NAMALWA (cell line): ENCODE results near the gene CSF3R.
A peak's percentile ranks its signal among the peaks of the same experiment; 100 is the strongest.
"Not testable (repeated sequence)": the region's sequence is repeated elsewhere in the genome, so short reads cannot be mapped to it uniquely, and the experiment has no call there.

ENCODE experiments used
- DNase-seq: peaks from one replicate; pipeline ENCODE4 v3.0.0-alpha.2; 2015; ENCODE audit warnings: low spot score

The CSF3R gene

DNA sequence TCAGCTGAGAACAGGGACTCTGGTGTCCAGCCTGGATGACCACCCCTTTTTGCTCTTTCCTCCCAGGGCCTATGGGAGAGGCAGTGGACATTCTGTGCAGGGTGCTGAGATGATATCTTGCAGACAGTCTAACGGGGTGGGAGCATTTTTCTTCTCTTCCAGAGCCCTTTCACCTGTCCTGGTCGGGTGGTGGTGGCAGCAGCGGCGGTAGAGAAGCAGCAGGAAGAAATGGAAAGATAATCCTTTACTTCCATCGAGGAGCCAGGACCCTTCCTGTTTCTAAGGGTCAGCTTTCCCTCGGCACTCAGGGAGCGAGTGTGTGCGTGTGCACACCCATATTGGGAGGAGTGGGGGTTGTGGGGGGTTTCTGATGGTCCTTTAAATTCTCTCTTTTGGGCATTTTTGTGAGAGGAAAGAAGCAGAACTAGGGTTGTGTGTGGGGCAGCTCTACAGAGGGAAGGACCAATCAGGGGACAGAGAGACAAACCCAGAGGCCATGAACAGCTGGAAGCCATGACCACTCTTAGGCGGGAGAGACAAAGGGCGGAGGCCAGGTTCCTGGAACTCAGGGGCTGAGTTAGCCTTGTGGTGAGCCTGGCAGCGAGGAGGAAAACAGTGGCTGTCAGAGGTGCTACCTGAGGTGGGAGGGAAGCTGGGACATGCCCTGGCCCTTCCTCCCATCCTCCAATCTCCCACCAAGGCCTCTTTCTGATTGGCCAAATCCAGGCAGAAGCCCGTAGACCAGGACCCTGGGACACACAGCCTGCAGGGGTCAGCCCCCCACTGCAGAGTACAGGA lies 31.2 kb upstream of the CSF3R start:
- no peak for DNase-seq

- no peak for DNase-seq
Observed at GRCh38 chr1:36512842-36513241, 30.1 kb upstream of the CSF3R start.

GRCh38 chr1:36511804-36512798 lies 29.4 kb upstream of the CSF3R start:
- DNase-seq, result no peak

GRCh38 chr1:36511220-36511619 lies 28.5 kb upstream of the CSF3R start:
- DNase-seq, result not testable (repeated sequence)

GRCh38 chr1:36510418-36510817 lies 27.7 kb upstream of the CSF3R start:
- no peak for DNase-seq

- DNase-seq, result no peak
Observed at GRCh38 chr1:36508257-36508656, 25.5 kb upstream of the CSF3R start.

DNA sequence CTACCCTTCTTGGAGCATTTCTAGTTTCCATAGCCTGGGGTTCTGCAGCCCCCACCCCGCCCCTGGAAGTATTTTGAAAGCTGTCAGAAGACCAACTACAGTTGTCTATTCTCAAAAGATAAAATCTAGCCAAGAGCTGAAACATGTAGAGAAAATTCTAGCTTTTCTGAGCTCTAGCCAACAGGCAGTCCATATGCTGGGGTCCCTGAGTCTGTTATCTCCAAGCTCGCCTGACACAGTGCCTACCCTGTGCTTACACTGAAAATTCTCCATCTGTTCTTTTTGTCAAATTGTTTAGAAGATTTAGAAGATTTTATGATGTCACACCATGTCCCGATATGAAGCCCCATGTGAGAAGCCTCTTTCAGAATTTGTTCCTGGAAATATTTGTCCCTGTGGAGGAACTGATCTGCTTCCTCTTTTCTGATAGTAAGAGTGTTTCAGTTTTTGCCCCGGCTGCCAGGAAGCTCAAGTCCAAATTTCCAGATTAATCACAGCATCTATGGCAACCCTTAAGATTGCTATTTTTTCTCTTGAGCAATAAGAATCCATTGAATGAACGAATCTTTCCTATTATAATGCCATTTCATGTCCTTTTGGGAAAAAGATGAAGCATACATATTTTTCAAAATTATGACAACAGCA lies 23.7 kb upstream of the CSF3R start:
- no peak for DNase-seq

GRCh38 chr1:36503733-36504132 lies 21.0 kb upstream of the CSF3R start:
- no peak for DNase-seq

- no peak for DNase-seq
Observed at GRCh38 chr1:36503159-36503558, 20.4 kb upstream of the CSF3R start.

DNA sequence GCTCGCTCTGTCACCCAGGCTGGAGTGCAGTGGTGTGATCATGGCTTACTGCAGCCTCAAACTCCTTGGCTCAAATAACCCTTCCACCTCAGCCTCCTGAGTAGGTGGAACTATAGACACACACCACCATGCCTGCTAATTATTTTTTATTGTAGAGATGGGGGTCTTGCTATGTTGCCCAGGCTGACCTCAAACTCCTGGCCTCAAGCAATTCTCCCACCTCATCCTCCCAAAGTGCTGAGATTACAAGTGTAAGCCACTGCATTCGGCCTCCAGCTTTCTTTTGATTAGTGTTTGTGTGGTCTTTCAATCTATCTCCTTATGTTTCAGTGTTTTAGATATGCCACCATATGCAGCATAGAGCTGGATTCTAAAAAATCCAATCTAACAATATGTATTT lies 19.9 kb upstream of the CSF3R start:
- DNase-seq, result no peak

- not testable (repeated sequence) for DNase-seq
Observed at GRCh38 chr1:36501911-36502310, 19.2 kb upstream of the CSF3R start.

DNA sequence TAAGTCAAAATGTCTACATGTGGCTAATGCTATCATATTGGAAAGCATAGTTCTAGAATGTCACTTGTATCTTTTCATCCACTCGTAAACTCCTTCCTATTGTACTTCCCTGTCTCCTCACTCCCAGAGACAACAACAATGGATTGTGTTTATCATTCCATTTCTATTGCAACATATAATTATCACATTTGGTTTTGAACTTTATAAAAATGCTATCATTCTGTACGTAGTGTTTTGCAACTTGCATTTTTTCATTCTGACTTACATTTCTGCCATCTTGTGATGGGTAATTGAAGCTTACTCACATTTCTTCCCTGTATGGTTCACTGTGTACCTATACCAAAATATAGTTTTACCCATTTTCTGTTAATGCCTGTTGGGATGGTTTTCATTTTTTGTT lies 14.5 kb upstream of the CSF3R start:
- no peak for DNase-seq

DNA sequence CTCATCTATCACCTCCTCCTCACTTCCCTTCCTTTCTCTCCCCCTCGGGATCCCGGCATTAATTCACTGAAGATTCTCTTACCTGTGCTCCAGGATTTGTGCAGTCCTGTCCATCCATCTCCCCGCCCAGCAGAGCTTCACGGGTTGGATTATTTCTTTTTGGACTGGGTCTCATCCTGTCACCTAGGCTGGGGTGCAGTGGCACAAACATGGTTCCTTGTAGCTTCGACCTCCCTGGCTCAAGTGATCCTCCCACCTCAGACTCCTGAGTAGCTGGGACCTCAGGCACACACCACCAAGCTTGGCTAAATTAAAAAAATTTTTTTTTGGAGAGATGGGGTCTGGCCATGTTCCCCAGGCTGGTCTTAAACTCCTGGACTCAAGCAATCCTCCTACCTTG lies 12.3 kb upstream of the CSF3R start:
- DNase-seq, result no peak

GRCh38 chr1:36493524-36493923 lies 10.8 kb upstream of the CSF3R start:
- no peak for DNase-seq

GRCh38 chr1:36492491-36492890 lies 9.8 kb upstream of the CSF3R start:
- no peak for DNase-seq

DNA sequence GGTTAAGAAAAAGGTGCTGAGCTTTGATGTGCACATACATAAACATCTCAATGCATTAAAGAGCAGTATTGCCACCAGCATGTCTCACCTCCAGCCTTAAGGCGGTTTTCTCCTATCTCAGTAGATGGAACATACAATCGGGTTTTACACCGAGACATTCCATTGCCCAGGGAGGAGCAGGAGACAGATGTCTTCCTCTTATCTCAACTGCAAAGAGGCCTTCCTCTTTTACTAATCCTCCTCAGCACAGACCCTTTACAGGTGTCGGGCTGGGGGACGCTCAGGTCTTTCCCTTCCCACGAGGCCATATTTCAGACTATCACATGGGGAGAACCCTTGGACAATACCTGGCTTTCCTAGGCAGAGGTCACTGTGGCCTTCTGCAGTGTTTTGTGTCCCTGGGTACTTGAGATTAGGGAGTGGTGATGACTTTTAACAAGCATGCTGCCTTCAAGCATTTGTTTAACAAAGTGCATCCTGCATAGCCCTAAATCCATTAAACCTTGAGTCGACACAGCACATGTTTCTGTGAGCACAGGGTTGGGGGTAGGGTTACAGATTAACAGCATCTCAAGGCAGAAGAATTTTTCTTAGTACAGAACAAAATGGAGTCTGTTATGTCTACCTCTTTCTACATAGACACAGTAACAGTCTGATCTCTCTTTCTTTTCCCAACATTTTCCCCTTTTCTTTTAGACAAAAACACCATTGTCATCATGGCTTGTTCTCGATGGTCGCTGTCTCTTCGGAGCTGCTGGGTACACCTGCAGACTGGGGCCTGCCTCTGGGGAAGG lies 6.7 kb upstream of the CSF3R start:
- not testable (repeated sequence) for DNase-seq

- DNase-seq, result no peak
Observed at GRCh38 chr1:36487906-36488305, 5.2 kb upstream of the CSF3R start.

GRCh38 chr1:36487336-36487725 lies 4.6 kb upstream of the CSF3R start:
- DNase-seq, result not testable (repeated sequence)

- peak; percentile 34 for DNase-seq
Observed at GRCh38 chr1:36486439-36487335, 4.0 kb upstream of the CSF3R start.

DNA sequence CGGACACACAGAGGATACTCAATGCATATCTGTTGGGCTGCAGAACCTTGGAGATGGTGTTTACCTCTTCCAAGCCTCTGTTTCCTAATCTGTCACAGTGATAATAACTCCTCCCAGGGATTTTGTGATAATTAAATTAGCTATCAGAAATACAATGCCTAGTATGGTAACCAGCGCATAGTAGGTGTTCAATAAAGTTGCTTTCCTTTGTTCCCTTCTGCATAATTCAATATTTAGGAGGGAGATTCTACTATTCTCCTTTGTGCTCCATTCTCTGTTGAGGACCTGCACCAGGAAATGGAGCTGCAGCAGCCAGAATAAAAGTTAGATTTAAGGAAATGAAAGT lies 3.4 kb upstream of the CSF3R start:
- no peak for DNase-seq

DNA sequence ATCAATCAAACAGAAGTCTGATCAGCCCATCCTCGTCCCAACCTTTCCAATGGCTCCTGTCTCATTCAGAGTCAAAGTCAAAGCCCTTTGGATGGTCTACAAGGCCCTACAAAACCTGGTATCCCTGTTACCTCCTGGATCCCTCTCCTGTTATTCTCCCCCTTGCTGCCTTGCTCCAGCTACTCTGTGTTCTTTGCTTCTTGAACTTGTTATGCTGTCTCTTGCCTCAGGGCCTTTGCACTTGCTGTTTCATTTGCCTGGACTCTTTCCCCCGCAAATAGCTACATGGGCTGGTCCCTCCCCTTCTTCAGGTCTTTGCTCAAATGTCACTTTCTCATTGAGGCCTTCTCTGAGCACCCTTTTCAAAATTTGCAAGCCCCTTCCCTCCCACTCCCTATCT lies 1.4 kb upstream of the CSF3R start:
- DNase-seq, result no peak
